Peyer's patch (tissue), 4 donors: ENCODE results near the gene GPR84. TPM values are rescaled to one million over a fixed set of nuclear protein-coding genes. Genes with fewer than 3 reads are reported as not detected.

ENCODE experiments used
- DNase-seq, 3 donors: peaks; one replicate each; pipeline ENCODE4 v3.0.0-alpha.2; 2017 to 2019
- H3K27ac ChIP-seq, 4 donors: fragments of 200-600 bp; sonication (generic); one replicate each; pipeline ENCODE4 v1.5.1; 2016 to 2019
- H3K27me3 ChIP-seq, 2 donors: fragments of 200-600 bp; sonication (generic); one replicate each; pipeline ENCODE4 v1.5.1; 2019
- H3K36me3 ChIP-seq, 3 donors: fragments of 200-600 bp; sonication (generic); one replicate each; pipeline ENCODE4 v1.5.1; 2016 to 2019
- H3K4me1 ChIP-seq, 4 donors: fragments of 200-600 bp; sonication (generic); one replicate each; pipeline ENCODE4 v1.5.1; 2016 to 2019
- H3K4me3 ChIP-seq, 4 donors: fragments of 200-600 bp; sonication (generic); 1 replicate in 3 of 4; 2 replicates in 1 of 4; pipeline ENCODE4 v1.5.1; 2016 to 2019; ENCODE audit warnings: mild to moderate bottlenecking in 1 of 4
- H3K9me3 ChIP-seq, 4 donors: fragments of 200-600 bp; sonication (generic); one replicate each; pipeline ENCODE4 v1.5.1; 2016 to 2019; ENCODE audit warnings: mild to moderate bottlenecking in 1 of 4
- POLR2A ChIP-seq, 2 donors: fragments of 450-650 bp; IDR thresholded peaks; one replicate each; pipeline ENCODE4 v1.5.1; 2017; ENCODE audit warnings: antibody characterized with exemption in 2 of 2, mild to moderate bottlenecking in 2 of 2, moderate library complexity in 2 of 2
- total RNA-seq, 4 donors: library from RNA; depleted of rRNA; stranded (reverse); fragments of >200 nt; gene quantifications; one replicate each; pipeline ENCODE4 v1.1.0, GENCODE V29; 2016
- TF ChIP-seq, protein P1 (sequence below), 6 experiments: fragments of 450-650 bp in 4 of 6; fragments of 200-600 bp in 2 of 6; sonication (generic) in 1 of 6; IDR thresholded peaks; one replicate each; pipeline ENCODE4 v1.5.1; 2017 to 2019; ENCODE audit warnings: antibody characterized with exemption in 6 of 6, mild to moderate bottlenecking in 3 of 6, moderate library complexity in 1 of 6

GPR84 gene
- total RNA-seq, 4 donors from 2014 or later, result not detected

DNA sequence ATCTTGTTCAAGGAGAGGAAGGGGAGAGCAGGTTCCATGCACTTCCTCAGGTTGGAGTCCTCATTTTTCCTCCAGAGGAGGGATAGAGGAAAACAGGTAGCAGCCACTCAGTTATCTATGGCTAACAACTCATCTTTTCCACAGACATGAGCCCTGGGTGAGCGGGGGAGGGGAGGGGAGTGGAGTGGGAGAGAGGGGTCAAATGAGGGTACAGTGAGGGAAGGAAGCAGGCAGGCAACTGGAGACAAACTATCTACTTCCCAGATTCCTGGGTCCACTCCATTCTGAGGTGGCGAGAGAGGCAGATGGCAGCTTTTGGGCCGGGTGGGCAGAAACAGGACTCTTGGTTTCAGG, 22.8 kb upstream of the GPR84 start:
- TF ChIP-seq POLR2A (IDR thresholded peaks at IDR 0.05), result no peak
- TF ChIP-seq, protein P1, sequence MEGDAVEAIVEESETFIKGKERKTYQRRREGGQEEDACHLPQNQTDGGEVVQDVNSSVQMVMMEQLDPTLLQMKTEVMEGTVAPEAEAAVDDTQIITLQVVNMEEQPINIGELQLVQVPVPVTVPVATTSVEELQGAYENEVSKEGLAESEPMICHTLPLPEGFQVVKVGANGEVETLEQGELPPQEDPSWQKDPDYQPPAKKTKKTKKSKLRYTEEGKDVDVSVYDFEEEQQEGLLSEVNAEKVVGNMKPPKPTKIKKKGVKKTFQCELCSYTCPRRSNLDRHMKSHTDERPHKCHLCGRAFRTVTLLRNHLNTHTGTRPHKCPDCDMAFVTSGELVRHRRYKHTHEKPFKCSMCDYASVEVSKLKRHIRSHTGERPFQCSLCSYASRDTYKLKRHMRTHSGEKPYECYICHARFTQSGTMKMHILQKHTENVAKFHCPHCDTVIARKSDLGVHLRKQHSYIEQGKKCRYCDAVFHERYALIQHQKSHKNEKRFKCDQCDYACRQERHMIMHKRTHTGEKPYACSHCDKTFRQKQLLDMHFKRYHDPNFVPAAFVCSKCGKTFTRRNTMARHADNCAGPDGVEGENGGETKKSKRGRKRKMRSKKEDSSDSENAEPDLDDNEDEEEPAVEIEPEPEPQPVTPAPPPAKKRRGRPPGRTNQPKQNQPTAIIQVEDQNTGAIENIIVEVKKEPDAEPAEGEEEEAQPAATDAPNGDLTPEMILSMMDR (IDR thresholded peaks at IDR 0.05), result no peak
- DNase-seq, result no peak
- no peak overlapping the region for H3K27ac ChIP-seq
- no peaks in the 10 kb centered on the region for H3K27me3 ChIP-seq
- H3K9me3 ChIP-seq, result no peaks in the 10 kb centered on the region
- peaks cover 0 to 32% (median 9%) of the 10 kb centered on the region in 4 donors for H3K4me1 ChIP-seq
- no peaks in the 10 kb centered on the region for H3K36me3 ChIP-seq
- no peak overlapping the region for H3K4me3 ChIP-seq

DNA sequence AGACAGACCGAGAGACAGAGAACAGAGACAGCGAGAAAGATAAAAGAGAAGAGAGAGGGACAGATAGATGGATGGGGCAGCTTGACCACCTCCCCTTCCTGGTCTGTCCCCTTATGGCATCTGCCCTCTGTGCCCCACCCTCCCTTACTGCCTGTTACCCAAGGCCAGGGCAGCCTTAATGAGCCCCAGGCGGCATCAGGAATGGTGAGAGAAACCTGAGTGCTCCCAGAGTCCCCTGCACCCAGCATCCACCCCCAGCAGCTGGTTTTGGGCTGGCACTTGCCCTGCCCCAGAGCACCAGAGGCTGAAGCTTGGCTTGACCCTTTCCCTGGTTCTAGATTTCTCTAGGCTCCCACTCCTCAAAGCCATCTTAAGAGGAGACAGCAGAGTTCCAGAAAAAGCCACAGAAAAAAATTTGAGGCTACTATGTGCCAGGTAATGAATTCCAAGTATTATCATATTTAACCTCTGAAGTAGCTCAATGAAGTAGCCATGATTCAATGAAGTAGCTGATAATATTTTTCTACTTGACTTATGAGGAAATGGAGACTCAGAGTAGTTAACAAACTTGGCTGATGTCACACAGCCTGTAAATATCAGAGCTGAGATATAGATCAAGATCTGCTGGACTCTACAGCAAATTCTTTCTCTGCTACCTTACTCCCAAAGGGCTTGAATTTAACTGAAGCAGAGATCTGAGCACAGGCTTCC, 22.3 kb upstream of the GPR84 start:
- DNase-seq, result no peak
- Histone ChIP-seq H3K27me3 (no peaks in the 10 kb centered on the region), H3K9me3 (no peaks in the 10 kb centered on the region), H3K4me1 (peaks cover 0 to 31% (median 7%) of the 10 kb centered on the region in 4 donors), H3K4me3 (no peak overlapping the region), H3K36me3 (no peaks in the 10 kb centered on the region), H3K27ac (no peak overlapping the region)
- TF ChIP-seq, protein P1 (IDR thresholded peaks at IDR 0.05), result no peak
- no peak for TF ChIP-seq POLR2A (IDR thresholded peaks at IDR 0.05)

DNA sequence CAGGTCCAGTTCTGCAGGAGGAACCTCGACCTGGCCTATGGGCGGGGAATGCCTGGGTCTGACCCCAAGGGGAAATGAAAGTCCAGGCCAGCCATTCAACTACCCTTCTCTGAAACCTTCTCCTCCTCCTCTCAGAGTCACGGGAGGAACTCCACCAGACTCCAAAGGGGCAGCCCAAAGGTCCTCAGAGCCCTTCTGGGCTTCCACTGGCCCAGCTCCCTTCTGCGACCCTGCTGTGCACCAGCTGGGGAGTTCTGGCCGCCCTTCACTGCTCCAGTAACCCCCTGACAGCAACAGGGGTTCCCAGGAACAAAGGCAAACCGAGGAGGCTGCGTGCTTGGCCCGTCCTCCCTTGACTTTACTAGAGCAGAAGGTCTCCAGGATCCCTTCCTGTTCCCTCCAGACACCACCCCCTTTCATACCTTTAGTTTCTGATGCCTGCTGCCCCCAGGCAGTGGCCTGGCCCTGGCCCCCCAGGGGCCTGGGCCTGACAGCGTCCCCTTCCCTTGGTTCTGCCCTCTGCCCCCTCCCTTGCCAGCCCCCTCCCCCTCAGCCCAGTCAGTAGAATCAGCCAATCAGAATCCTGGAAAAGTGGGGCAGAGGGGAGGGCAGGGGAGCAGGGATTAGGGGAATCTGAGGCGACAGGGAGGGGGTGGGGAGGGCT, 21.1 kb upstream of the GPR84 start:
- H3K9me3 ChIP-seq, result no peaks in the 10 kb centered on the region
- no peak overlapping the region for H3K4me3 ChIP-seq
- H3K27ac ChIP-seq, result peak overlapping the region in 3 of 4 donors; percentile 49 to 69 (median 60)
- no peaks in the 10 kb centered on the region for H3K27me3 ChIP-seq
- no peaks in the 10 kb centered on the region for H3K36me3 ChIP-seq
- no peak for TF ChIP-seq POLR2A (IDR thresholded peaks at IDR 0.05)
- TF ChIP-seq, protein P1 (IDR thresholded peaks at IDR 0.05), result no peak
- DNase-seq, result peak in 1 of 3 donors; percentile 56
- H3K4me1 ChIP-seq, result peaks cover 0 to 21% (median 7%) of the 10 kb centered on the region in 4 donors

DNA sequence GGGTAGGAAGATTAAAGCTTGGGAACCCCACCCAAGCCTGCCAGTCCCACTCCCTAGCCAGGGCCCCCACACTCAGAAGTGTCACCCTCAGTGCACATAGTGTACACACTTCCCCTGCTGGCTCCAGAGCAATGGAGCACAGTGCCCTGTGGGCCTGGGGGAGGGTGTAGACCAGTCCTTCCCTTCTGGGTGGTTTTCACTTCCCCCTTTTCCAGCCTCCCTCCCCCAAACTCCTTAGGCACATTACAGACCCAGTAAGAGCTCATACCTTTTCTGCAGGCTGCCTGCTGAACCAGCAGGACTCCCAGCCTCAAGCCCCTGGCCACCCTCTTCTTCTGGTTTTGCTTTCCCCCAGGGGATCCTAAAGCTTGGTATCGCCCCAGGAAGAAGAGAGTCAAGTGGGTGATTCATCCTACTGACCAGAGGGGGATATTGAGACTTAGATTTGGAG, 20.3 kb upstream of the GPR84 start, which contains the start of gene ZNF385A:
Gene ZNF385A, minus strand, starts transcription at position 143 of the 451 bp plus-strand sequence. CDS start 219 bp downstream, outside the sequence.
- TF ChIP-seq POLR2A (IDR thresholded peaks at IDR 0.05), result no peak
- TF ChIP-seq, protein P1 (IDR thresholded peaks at IDR 0.05), result no peak
- Histone ChIP-seq H3K4me3 (no peak within 1 kb of the TSS), H3K27me3 (no peaks in the 10 kb centered on the region), H3K36me3 (no peaks in the 10 kb centered on the region), H3K4me1 (peaks cover 0 to 24% (median 7%) of the 10 kb centered on the region in 4 donors), H3K27ac (peak within 1 kb of the TSS in 3 of 4 donors; percentile 56 to 69 (median 67)), H3K9me3 (no peaks in the 10 kb centered on the region)
- peak in 2 of 3 donors; percentile 61 to 68 for DNase-seq

DNA sequence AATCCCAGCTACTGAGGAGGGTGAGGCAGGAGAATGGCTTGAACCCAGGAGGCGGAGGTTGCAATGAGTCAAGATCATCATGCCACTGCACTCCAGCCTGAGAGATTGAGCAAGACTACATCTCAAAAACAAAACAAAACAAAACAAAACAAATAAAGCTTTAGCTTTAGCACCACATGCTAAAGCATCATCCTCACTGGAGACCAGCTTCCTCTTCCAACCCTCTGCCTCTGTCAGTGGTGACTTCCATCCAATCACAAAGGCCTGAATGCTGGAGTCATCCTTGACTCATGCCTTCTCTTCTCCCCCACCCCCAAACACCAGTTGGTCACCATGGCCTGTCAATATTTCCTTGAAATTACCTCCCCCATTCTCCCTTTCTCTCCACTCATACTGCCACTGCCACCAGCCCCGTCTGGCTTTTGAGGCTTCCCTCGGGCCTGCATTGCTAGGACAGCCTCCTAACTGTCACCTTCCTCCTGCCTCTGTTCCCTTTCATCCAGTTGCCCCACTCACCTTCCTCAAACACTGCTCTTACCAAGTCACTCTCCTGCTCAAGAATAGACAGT, 18.8 kb upstream of the GPR84 start:
- H3K9me3 ChIP-seq, result no peaks in the 10 kb centered on the region
- peak overlapping the region in 2 of 4 donors; percentile 56 to 67 for H3K27ac ChIP-seq
- TF ChIP-seq, protein P1 (IDR thresholded peaks at IDR 0.05), result no peak
- TF ChIP-seq POLR2A (IDR thresholded peaks at IDR 0.05), result no peak
- no peaks in the 10 kb centered on the region for H3K36me3 ChIP-seq
- no peak overlapping the region for H3K4me3 ChIP-seq
- H3K27me3 ChIP-seq, result no peaks in the 10 kb centered on the region
- no peak for DNase-seq
- H3K4me1 ChIP-seq, result peaks cover 0 to 30% (median 9%) of the 10 kb centered on the region in 4 donors
